ENCODE data around the gene COG8.

DNA sequence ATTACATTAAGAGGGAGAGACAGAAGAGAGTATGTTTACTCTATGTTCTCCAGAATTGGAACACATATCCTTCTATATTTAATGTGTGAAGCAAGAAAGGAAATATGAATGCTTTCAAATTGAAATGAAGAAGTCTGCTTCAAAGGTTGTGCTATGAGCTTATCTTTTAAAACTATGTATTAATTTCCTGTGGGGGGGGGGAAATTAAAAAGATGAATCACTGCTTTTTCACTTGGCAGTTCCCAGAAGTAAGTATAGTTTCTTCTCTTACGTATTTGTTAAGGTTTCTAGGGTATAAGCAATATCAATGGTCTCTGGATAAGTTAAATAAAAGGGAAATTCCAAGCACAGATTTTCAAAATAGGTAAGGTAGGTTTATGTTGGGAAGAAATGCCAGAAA, 39.4 kb upstream of the COG8 start:
- TF ChIP-seq, protein P1, sequence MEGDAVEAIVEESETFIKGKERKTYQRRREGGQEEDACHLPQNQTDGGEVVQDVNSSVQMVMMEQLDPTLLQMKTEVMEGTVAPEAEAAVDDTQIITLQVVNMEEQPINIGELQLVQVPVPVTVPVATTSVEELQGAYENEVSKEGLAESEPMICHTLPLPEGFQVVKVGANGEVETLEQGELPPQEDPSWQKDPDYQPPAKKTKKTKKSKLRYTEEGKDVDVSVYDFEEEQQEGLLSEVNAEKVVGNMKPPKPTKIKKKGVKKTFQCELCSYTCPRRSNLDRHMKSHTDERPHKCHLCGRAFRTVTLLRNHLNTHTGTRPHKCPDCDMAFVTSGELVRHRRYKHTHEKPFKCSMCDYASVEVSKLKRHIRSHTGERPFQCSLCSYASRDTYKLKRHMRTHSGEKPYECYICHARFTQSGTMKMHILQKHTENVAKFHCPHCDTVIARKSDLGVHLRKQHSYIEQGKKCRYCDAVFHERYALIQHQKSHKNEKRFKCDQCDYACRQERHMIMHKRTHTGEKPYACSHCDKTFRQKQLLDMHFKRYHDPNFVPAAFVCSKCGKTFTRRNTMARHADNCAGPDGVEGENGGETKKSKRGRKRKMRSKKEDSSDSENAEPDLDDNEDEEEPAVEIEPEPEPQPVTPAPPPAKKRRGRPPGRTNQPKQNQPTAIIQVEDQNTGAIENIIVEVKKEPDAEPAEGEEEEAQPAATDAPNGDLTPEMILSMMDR (IDR thresholded peaks at IDR 0.05), result no peak
- TF ChIP-seq ZFX (IDR thresholded peaks at IDR 0.05; ENCODE audit: borderline replicate concordance), result no peak
